ENCODE results near the gene APOO. TPM values are rescaled to one million over a fixed set of nuclear protein-coding genes. Genes with fewer than 3 reads are reported as not detected.
"Not testable (repeated sequence)": the region's sequence is repeated elsewhere in the genome, so short reads cannot be mapped to it uniquely, and the experiment has no call there.

The APOO gene
- polyA plus RNA-seq, 1 donor: 40.7 TPM

DNA sequence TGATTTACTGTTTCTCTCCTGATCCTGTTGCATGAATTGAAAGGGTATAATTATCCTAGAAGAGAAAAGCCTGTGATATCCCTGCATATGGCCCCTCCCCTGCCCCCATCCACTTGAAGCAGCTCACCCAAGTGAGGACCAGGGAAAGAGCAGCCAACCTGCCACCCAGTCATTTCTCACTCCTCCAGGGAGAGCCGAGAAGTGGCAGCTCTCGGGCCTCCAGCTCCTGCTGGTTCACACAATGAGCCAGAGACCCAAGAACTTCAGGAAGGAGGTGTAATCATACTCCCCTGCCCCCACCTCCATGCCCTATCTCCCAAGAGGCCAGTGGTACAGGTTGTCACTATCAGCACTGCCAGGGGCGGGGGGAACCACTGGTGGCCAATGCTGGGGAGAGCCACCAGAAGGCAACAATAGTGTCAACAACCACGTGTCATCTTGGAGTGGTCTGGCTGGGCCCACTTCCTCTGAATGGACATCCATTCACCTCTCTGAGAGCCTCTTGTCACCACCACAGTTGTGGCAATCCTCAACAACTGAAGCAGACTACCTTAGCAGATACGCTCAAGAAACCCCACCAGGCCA is 42.9 kb downstream of the APOO start:
- no peak for DNase-seq

DNA sequence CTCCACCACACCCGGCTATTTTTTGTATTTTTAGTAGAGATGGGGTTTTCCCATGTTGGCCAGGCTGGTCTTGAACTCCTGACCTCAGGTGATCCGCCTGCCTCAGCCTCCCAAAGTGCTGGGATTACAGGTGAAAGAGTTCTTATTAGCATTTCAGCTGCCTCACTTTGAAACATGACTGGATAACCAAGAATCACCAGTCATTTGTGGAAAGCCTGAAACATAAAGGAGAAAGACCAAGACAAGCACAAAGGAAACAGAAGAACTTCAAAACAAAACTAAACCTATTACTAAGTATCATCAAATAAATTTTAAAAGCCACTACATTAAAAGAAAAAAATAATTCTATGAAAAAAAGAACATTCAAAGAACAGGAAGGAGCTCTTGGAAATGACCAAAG is 45.8 kb downstream of the APOO start:
- not testable (repeated sequence) for DNase-seq

DNA sequence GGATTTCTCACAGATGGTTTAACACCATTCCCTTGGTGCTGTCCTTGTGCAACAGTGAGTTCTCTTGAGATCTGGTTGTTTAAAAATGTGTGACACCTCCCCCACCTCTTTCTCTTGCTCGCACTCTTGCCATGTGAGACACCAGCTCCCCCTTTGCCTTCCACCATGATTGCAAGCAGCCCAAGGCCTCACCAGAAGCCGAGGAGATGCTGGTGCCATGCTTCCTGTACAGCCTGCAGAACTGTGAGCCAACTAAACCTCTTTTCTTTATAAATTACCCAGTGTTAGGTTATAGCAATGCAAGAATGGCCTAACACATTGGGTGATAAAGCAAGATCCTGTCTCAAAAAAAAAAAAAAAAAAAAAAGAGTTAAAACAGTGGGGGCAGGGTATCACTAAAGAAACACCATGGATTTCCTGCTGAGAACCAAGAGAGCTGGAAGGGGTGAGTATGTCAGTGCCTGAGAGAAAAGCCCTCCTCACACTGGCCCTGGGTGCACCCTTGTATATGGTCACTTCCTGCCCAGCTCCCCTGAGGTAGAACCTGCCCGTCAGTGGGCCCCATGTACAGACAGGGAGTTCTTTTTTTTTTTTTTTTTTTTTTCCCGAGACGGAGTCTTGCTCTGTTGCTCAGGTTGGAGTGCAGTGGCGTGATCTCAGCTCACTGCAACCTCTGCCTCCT is 46.4 kb downstream of the APOO start:
- no peak for DNase-seq

DNA sequence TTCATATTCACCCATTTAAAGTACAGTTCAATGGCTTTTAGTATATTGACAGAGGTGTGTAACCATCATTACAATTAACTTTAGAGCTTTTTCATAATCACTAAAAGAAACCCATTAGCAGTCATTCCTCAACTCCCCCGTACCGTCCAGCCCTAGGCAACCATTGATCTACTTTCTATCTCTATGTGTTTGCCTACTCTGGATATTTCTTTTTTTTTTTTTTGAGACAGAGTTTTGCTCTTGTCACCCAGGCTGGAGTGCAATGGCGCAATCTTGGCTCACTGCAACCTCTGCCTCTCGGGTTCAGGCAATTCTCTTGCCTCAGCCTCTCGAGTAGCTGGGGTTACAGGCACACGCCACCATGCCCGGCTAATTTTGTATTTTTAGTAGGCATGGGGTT is 48.5 kb downstream of the APOO start:
- DNase-seq: not testable (repeated sequence)

DNA sequence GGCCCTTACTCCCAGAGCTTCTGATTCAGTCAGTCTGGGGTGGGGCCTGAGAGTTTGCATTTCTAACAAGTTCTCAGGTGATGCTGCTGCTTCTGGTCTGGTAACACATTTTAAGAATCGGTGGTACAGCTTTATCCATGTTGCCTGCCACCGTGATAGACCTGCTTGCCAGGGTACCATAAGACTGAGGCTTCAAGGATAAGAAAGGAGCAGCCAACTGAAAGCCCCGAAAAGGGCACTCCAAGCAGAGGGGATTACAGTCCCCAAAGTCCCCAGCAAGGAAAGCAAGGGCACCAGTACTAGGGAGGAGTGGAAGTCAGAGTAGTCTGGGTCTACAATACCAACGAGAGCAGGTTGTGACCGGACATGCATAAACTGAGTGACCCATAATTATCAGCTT is 49.8 kb downstream of the APOO start:
- DNase-seq: no peak

DNA sequence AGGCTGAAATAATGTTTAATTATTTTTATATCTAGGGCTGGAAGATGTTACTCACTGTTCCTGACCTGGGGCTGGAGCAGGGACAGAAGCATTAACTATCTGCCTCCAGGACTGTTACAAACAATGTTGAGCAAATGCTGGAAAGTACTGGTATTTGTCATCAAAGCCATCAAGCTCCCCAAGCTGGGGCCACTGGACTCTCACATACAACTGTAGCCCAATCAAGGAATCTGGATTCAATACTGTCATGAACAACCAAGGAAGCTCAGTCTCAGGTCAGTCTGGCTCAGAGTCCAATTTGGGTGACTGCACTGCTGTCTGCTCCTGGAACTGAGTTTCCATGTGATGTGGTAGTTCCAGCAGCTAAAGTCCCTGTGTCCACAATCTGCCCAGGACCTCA is 50.4 kb downstream of the APOO start:
- DNase-seq: no peak

DNA sequence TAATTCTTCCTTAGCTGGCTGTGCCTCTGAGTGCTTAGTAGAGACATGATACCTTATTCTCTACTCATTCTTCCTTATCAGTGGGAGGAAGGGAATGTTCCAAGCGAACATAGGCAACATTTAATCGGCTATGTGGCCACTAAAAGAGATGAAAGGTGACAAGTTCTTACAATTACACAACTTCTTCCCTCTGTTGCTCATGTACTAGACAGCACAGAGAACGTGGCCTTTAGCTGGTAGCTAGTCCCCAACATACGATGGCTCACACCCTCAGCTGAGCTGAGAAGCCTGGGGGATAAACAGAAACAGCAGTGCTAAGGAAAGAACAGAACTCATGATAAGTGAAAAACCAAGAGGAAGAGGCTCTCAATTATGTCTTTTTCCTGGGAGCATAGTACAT is 52.2 kb downstream of the APOO start:
- no peak for DNase-seq

DNA sequence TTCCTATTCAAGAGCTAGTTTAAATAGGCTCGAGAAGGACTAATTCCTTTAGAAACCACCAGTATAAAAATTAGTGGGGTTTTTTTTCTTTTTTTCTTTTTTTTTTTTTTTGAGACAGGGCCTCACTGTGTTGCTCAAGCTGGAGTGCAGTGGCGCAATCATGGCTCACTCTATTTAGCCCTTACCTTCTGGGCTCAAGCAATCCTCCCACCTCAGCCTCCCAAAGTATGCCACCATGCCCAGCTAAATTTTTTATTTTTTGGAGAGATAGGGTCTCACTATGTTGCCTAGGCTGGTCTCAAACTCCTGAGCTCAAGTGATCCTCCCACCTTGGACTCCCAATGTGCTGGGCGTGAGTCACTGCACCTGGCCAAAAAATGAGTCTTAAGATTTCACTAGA is 52.8 kb downstream of the APOO start:
- DNase-seq: no peak

DNA sequence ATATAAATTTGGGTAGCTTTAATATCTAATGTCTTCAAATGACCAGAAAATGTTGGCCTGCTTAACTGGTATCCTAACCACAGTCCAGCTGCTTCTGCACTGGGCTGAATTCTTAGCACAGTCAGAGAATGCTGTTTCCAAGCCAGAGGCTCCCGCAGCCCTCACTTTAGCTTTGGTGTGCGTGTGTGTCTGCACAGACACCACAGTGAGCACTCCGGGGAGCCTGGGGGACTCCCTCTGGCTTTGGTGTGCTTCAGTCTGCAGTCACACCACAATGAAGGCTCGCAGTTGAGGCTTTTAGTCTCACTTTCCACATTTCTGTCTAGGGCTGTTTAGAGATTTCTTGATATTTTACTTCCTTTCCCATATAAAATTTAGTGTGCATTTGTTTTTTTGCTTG is 53.6 kb downstream of the APOO start:
- no peak for DNase-seq

DNA sequence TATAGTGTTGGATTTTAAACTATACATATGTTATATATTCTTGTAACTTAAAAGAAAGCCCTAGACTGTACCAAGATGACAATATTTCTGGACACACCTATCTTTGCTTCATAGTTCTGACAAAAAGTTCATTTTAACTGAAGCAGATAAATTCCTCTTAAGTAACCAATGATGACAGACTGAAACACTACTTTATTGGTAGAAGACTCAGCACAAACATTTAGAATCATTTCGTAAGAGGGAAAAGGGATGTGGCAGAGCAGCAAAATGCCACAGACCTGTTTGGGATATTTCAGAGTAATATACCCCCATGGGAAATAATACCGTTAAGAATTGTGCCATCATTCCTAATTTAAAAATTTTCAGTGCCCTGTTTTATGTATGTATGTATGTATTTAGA is 56.2 kb downstream of the APOO start:
- no peak for DNase-seq

DNA sequence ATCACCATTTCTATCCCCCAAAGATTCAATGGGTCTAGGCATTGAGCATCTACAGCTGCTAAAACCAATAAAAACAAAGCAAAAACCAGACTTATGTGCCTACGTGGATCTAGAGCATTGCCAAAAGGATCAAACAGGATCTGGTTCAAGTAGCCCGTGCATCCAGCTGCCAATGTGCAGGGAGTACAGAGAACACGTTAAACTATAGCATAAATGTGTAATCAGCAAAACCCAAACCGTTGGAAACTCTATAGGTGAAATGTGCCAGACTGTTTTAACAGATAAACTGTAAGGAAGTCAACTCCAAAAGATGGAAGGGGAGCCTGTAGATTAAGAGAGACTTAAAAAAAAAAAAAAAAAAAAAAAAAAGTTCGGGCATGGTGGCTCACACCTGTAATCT is 58.5 kb downstream of the APOO start:
- no peak for DNase-seq

DNA sequence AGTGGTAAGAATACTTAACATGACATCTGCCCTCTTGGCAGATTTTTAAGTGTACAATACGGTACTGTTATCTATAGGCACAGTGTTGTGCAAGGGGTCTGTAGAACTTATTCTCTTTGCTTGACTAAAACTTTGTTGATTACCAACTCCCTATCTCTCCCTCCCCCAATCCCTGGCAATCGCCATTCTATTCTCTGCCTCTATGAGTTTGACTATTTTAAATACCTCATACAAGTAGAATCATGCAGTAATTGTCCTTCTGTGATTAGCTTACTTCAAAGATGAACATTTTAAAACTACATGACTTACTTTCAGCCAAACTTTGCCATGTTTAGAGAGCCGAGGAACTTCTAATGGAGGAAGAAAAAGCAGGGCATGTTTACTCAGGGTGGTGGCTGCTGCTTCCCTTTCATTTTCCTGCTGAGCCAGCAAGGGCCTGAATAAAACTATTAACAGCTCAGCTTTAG is 62.4 kb downstream of the APOO start:
- DNase-seq: no peak

DNA sequence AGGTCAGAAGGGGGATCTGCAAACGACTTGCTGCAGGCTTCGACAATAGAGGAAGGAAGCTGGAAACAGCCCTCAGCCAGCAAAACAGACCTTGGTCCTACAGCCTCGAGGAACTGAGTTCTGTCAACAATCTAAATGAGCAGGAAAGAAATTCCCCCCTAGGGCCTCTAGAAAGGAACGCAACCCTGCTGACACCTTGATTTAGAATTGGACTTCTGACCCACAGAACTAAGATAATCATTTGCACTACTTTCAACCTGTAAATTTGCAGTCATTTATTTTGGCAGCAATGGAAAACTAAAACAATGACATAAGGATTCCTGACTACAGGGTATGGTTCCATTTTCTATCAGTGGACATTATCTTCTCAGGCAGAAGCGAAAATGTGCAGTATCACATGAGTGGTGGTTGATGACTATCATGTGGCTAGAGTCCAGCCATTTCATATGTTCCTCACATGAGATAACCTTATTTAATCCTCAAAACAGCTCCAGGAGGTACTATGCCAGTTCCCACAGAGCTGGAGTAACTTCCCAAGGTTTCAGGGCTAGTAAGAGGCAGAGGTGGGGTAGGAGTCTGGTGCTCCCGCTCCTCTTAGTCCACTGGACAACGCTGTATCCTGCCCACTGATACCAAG is 63.1 kb downstream of the APOO start:
- no peak for DNase-seq

DNA sequence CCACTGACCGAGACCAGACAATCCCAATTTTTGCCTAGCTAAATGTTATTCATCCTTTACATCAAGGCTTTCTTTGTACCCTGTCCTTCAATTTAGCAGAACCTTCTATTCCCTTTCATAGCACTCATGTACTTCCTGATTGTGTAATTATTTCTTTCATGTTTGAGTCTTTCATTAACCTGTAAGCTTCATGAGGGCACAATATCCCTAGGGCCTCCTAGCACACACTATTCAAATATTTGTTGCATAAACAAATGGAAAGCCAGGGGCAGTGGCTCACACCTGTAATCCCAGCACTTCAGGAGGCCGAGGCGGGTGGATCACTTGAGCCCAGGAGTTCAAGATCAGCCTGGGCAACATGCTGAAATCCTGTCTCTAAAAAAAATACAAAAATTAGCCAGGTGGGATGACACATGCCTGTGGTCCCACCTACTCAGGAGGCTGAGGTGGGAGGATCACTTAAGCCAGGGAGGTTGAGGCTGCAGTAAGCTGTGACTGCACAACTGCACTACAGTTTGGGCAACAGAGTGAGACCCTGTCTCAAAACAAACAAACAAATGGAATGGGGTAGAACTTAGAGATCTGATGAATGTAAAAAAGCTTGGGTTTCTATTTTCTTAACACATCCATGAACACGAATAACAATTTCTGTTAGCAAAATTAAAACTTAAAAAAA is 65.8 kb downstream of the APOO start:
- no peak for DNase-seq

DNA sequence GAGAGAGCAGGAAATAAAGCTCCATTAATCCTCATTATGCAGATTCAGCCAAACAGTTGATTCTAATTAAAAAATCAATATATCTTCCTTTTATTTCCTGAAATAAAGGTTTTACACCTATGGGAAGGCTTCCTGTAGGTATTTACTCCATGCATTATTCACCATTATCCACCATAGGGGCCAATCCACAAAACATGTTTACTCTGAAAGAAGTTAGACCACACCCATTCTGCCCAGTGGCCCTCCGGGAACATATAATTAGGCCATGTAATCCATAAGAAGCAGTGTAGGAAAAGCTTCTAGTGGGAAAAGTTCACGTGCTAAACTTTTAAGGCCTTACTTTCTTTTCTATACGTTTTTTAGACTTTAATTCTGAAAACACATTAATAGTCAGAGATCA is 67.1 kb downstream of the APOO start:
- no peak for DNase-seq

DNA sequence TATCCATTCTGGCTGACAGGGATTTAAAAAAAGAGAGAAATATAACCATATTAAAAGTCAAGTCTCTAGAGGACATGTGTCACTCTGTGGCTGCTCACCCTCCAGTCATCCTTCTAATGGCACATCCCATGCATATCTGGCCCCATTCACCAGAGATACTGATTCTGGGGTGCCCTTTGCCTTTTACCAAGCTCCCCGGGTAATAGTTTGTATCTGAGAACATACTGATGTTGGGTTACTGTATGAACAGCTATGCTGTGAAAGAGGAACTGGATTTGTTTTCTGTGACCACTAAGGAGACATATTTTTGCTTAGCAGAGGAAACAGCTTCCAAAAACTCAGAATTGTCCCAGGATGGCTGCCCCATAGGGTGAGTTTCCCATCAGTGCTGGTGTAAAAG is 68.8 kb downstream of the APOO start:
- no peak for DNase-seq

DNA sequence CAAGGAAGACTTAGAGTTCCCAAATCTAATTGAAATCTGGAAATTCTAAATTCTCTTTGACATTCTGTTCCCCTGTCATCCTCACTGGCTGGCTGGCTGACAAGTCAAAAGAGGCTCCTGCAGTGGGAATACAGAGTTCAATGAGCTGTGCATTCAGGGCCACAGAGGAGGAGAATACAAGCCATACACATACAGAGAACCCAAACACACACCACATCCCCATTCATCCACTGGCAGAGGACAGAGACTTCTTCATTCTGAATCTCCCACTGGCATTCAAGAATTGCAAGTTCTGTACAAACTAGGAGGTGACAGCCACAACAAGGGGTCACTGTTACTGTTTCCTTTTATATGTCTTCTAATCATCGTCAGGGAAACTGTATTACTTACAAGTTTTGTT is 75.0 kb downstream of the APOO start:
- DNase-seq: no peak

DNA sequence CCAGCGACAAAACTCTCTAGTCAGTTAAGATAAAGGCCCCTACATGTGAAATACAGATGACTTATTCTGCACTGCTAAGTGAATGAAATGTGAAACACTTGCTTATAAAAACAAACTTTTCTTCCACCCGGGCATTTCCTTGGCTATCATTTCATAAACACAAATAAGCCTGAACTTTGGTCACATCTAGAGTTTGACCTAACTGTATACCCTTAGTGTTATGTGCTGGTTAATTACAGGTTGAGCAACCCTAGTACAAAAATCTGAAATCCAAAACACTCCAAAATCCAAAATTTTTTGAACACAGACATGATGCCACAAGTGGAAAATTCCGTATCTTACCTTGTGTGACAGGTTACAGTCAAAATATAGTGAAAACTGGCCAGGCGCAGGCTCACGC is 78.9 kb downstream of the APOO start:
- DNase-seq: no peak

DNA sequence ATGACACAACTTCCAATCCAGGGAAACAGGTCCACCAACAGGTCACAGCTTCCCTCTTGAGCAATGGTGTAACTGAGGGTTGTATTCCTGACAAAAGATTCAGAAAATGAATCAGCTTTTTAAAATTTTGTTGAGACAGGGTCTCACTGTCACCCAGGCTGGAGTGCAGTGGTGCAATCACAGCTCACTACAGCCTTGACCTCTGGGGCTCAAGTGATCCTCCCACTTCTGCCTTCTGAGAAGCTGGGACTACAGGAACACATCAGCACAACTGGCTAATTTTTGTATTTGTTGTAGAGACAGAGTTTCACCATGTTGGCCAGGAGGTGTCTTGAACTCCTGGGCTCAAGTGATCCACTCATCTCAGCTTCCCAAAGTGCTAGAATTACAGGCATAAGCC is 81.1 kb downstream of the APOO start:
- no peak for DNase-seq

DNA sequence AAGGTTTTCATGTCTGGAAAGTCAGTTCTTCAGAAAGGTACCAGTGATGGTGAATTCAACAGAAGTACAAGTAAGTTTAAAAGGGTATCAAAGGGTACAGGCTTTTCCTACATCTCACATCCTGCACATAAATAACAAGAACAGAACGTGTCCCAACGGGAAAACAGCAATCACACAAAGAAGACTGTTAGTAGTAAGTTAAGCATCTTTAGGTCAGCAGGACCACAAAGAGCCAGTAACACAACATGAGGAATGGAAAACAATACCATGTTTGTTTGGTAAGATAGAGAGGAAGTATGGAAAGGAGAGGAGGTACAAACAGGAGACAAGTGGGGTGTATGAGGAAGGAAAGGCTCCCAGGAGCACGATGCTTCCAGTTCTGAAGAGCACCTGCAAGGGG is 81.5 kb downstream of the APOO start:
- DNase-seq: no peak

DNA sequence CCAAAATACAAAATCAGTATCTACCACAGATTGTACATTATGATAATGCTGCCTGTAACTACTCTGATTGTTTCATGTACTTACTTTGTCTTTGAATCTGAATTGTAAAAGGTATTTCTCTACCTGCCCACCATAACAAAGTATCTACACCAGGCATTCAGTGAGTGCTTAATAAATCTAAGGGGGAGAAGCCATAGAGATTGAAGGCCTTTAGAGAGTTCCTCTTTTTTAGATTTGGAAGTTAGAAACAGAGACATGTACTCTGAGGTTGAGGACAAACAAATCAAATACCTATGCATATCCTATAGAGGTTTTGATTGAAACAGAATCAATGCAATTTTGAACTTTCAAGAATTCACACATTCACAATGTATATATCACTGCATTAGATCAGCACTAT is 82.1 kb downstream of the APOO start:
- no peak for DNase-seq

DNA sequence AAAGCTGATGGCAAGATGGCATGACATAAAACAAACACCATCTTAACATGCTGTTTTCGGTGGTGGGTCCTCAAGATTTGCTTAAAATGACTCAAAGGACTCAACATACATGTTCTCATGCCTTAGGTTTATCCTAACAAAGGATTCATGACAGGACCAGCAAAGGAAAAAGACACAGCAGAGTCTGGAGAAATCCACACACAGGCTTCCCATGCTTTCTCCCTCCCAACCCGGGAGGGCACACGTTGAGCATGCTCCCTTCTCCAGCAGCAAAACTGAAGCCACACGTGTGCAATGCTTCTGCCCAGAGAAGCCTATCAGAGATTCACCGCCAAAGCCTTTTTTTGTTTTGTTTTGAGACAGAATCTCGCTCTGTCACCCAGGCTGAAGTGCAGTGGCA is 84.9 kb downstream of the APOO start:
- DNase-seq: no peak

DNA sequence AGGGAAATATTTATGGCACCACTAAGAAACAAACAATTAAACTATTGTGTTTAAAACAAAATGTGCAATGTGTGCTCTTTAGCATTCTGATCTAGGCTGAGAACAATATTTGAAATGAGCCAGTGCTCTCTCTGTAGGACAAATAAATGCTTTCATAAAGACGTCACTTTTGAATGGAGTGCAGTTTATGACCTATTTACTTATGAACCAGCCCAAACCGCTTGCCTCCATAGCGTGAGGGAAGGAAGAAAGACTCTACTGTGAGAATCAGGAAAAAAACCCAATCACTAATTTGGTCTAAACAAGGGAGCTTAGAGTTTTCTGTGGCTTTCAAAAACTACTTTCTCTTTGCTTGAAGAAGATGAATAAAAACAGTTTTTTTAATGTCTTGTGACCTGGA is 85.3 kb downstream of the APOO start:
- no peak for DNase-seq

All from left kidney (tissue), 2 donors.